GM21360 (cell line): ENCODE results near the gene GALNT14.

Source experiments
- ATAC-seq: cut with Tn5 transposase; IDR thresholded peaks from one replicate; pipeline ENCODE4 v1.9.1; 2021; ENCODE audit warnings: mild to moderate bottlenecking, moderate library complexity; ENCODE audit not compliant: unreplicated experiment

GALNT14 gene

DNA sequence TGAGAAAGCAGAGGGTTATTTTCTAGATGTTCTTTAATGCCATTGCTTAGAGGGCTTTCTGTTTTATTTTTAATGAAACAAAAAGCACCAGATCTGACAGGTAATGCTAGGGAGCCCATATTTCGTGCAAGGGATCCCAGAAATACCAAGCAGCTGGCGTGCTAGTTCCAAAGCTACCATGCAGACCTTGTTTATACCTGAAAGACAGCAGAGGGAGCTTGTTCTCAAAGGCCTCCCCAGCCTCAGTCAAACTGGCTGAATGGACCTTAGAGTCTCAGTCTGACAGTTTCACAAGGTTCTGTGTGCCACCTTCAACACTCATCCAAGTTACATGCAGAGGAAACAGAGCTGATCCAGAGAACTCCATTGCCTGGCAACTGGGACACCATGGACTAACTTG lies 48.6 kb downstream of the GALNT14 start:
- ATAC-seq: no peak

DNA sequence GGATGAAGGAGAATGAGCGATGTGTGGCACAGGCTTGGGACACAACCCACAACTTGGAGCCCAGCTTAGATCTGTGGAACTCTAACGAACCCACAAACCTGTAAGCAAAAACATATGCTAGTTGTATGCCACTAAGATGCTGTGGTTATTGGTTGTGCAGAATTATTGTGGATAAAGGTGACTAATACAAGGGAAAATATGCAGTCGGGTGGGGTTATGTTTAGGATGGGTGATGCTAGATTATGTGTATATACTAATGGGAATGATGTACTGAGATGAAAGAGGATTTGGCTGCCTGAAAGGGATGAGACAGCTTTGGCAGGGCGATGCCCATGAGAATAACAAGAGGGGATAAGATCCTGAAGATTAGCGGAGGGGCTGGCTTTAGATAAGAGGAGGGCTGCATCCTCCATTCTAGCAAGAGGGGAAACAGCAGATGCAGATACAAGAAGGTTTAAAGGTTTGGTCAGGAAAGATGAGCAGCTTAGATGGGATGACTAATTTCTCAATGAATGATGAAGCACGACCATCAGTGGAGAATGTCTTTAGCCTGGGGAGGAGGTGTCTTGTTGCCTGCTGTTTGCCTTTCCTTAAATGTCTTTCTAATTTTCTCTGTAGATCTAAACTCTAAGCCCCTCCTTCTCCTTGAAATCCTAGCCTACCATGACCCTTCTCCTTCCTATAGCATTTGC lies 49.6 kb downstream of the GALNT14 start:
- ATAC-seq: no peak

DNA sequence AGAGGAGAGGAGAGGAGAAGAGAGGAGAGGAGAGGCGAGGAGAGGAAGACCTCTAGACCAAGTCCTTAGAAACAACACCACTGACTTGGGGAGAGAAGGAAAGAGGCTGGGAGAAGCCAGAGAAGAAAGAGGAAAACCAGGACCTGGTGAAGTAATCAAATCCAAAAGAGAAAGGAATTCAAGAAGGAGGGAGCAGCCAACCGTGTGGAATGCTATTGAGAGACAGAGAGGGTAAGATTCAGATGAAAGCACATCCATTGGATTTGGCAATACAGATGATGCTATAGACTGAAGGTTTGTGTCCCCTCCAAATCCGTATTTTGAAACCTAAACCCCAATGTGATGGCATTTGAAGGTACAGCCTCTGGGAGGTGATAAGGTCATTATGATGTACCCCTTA lies 50.7 kb downstream of the GALNT14 start:
- ATAC-seq: no peak

DNA sequence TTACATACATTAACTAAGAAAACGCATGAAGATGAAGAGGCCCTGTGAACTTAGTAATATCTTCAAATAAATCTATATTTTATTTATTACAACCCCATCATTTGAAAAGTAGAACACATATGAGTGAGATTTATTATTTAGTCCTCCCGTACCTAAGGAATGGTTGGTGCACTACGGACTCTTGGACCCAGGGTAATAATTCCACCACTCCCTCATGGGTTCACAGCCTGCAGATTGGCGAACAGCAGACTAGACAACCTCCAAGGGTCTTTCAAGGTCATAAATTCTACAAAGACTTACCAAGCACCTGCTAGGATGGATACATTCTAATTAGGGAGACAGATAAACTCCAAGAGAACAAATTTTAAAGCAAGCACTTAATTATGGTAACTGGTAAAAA lies 51.6 kb downstream of the GALNT14 start:
- no peak for ATAC-seq

DNA sequence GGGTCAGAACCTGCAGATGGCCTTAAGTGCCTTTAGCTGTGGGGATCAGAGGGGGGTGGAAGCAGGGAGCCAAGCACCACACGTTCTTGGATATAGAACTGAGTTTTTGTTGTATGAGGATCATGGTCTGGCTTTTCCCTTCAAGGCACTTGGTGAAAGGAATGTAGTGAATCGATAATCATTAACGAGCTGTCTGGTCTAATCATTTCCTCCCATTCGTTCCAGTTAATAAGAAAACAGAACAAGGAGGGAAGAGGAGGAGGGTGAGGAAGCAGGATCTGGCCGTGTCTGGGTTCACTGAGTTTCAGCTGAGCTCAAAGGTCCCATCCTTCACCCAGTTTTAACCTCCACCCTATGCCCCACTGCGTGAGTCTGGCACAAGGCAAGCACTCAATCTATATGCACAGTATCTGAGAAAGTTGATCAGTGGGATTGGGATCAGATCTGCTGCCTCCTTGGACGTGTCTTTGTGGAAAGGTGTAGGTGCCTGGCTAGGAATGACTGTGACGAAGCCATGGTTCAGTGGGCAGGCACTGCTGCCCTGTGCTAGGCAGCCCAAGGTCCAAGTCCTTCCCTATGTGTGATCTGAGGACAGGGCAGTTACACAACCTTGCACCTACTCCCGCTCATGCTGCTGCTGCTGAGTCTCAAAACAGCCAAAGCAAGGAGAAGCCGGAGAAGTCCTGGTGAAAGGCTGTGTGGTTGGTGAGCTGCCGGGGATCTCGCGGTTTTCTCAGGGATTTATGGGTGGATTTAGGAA lies 54.8 kb downstream of the GALNT14 start:
- no peak for ATAC-seq

DNA sequence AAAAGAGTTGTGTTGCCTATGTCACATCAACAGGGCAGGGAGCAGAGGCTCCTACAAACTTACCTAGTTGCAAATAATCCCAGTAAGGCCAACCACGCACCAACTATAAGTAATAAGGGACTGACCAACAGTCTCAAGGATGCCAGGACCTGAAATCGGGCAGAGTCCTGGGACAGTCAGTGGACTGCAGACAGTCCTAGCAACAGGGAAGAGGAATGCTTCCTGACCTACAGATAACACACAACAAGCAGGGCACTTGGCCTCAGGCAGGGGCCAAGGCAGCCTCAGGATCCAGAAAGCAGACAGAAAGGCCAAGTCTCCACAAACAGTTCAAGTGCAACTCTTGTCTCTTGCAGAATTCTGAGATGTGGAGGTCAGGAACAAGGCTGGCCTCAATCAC lies 56.2 kb downstream of the GALNT14 start:
- ATAC-seq: no peak

DNA sequence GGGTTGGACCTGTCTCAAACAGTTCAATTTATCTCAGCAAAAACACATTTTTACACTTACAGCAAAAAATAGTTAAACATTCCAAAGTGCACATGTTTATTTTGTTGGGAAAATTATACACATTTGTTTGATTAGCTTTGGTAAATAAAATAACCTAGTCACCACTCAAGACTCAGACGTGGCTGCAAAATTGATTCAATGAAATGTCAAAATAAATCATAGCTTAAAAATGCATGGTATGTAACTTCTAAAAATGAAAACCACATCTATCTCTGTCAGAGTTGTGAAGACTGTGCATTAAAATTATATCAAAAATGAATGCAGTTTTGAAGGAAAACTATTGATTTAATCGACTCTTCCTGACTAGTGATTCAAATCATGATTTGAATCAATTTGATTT lies 56.7 kb downstream of the GALNT14 start:
- ATAC-seq: no peak

DNA sequence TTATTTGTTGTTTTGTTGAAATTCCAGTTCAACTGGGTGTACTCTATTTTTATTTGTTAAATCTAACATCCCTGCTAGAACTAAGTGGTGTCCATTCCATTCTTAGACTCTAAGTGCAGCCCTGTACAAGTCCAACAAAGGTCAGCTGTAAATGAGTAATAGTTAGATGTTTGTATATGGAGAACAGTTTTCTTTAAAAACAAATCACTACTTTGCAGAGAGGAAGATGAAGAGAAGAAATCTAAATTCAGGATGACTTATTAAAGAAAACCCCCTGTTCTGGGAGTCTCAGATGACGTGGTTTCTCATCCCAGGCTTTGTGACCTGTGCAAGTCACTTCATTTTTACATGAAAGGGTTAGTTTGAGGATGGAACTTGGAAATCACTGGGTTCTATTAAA lies 57.9 kb downstream of the GALNT14 start:
- ATAC-seq: no peak

DNA sequence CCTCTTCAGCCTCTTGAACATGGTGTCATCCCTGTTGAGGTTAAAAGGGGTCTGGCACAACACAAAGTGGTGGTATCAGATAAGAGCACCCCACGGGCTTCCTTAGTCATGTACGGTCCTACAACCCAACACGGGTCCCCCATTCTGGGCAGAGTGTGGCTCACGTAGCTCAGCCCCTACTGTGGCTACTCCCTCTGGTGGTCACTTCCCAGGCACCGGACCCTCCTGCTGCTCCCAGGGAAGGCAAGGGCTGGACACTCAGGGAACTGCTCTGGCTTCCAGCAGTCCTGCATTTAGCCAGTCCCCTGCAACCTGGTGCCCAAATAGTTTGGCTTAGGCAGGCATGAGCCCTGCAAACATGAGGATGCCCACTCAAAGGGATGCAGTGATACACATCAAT lies 58.6 kb downstream of the GALNT14 start:
- no peak for ATAC-seq

DNA sequence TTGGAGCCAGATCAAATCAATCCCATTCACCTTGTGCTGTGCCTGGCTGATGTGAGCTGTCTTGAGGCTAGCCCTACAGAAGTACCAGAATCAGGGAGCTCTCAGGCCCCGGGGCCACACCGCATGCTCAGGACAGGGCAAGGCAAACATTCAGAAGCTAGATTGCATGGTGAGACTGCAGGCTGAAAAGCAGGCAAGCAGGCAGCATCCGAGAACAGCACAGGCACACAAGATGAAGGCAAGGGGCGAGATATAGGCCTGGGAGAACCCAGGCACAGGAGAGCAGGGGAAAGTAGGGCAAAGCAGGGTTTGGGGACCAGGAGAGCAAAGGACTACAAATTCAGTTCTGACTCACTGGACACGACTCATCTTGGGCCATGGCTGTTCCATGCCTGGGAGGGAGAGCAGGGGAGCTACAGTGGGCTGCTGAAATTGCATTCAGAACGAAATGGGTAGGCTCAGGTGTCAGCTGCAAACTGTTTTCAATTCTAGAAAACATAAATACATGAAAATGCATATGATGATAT lies 59.6 kb downstream of the GALNT14 start:
- no peak for ATAC-seq

DNA sequence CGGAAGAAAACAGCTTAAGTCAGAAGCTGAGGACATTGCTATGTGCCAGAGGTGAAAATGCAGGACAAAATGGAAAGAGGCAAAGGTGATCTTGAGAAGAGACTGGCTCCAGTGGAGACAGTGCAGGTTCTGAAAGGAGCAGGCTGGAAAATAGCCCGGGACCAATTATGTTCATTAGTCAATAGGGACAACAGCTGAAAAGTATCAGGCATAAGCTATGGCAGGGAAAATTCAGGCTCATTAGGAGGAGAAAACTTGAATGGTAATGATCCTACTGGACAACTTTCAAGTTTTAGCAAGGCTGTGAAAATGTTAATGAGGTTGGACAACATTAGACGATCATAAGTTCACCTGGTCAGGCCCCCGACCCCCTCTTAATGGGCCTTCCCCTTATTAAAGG lies 60.2 kb downstream of the GALNT14 start:
- ATAC-seq: no peak

DNA sequence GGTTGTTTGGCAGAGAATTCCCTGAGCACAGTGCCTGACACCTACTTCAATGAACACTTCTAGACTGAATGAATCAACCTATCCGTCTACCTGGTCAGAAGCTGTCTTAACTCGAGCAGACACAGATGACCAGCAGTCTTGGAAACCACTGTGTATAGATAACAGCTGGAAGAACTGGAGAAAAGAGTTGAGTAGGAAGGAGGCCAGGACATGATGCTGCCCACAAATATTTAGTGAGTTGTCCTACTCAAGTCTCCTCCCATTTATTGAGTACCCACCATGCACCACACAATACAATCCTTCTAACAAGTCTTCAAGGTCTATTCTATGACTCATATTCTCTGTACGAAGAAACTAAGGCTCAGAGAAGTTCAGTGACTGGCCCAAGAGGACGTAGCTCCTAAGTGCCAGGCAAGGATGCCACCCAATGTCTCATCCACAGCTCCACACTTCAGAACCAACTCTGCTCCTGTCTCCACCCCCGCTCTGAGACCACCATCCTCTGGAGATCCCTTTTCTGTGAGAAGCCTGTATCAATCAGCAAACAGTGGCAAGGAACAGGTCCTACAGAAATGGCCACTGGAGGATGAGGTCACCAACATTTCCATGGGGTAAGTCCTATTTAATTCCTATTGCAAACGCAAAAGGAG lies 62.2 kb downstream of the GALNT14 start:
- ATAC-seq: no peak

DNA sequence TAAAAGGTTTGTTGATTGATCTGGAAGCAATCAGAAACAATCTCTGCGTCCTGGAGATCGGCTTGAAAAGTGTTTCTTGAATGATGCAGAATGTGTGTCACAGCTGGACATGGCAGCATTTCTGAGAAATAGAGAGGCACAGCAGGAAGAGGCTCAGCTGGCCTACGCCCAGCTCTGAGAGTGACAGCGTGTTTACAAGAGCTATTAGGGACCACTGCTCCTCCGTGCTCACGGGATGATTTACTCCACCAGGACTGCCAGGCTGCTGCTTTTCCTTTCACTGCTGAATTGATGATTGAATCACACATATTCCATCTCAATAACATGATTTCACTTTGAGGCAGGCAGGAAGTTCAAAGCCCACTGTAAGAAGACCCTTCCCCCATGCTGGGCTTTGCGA lies 62.8 kb downstream of the GALNT14 start:
- ATAC-seq: no peak

DNA sequence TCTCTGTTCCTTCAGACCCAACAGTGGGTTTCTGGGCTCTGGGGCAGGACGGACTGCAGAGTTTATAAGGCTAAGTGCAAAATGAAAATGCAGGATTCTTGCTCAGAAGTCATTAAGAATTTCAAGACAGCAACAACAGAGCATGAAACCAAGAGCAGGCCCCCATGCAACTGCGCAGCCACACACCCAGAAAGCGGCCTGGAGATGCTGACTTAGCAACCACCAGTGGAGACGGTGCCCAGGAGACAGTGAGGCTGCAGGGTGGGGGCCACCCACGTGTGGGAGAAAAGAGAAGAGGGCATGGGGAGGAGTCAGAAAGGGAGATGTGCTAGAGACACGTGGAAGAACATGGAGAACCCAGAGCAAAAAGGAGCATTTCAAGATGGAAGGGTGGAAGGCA lies 66.5 kb downstream of the GALNT14 start:
- no peak for ATAC-seq

DNA sequence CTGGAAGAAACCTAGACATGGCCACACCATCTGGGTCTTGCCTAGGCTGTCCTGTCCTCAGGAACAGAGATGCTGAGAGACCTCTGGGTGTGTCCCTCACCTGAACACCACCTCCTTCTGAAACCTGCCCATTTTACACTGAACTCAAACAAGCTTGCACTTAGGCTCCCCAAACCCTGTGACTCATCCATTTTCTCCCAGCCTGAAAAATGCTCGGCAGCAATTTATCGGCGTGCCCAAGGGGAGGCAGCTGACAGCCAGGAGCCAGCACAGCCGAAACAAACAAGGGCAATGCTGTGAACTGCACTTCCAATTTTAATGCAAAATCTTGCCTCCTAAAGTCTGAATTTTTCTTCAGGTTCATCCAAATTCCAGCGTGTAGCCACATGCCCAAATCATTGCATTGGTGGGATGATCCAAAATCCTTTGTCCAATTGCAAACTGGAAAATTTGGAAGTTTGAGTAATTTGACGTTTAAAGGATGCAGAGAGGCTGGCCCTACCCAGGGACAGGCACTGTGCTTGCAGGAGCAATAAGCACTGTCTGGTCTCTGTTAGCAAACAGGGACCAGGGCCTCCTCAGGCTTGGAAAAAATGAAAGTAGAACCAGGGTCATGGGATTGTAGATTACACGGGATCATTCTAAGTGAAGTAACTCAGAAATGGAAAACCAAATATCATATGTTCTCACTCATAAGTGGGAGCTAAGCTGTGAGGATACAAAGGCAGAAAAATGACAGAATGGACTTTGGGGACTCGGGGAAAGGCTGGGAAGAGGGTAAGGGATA lies 67.7 kb downstream of the GALNT14 start:
- no peak for ATAC-seq

DNA sequence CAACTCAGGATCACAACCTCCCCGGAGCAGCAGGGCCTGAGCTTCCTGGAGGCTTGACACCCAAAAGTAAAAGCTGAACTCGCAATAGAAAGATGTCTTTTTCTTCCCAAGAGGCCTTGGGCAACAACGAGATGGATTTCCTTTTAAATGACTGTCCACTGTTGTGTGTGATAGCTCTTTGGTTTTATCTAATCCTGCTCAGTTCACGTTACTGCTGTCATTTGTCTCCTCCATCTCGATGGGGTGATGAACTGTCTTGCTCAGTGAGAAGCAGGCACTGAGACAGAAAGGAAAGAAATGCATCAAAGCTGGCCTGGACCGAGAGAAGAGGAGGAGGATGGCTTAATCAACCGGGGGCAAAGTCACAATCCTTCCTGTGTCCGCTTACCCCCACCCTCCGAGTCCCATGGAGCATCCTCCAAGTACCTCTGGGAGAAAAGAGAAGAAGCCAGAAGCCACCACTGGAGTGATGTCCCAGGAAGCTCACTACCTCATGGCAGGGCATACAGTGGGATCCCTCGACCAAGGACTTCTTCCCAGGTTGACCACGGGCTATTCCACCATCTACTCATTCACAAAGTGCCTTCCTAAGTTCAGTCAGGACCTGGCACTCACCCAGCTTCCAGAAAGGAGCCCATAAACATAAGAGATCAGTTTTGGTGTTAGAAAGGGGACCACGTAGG lies 68.5 kb downstream of the GALNT14 start:
- ATAC-seq: no peak

DNA sequence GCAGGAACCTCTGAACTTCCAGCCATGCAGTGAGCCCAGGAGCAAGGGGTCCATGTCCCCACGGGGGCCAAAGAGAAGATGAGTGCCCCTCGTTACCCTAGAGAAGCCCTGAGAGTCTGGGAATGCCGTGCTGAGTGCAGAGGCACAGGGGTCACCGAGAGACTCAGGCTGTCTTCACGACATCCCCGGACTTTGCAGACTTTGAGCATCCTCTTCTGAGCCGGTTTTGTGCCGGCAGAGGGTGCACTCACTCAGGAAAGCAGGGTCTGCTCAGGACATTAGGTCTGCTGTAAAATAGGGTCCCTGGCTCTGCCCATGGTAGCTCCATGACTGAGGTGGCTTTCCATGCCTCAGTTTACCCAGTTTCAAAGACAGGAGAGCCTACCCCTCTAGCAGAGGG lies 71.0 kb downstream of the GALNT14 start:
- ATAC-seq: no peak

DNA sequence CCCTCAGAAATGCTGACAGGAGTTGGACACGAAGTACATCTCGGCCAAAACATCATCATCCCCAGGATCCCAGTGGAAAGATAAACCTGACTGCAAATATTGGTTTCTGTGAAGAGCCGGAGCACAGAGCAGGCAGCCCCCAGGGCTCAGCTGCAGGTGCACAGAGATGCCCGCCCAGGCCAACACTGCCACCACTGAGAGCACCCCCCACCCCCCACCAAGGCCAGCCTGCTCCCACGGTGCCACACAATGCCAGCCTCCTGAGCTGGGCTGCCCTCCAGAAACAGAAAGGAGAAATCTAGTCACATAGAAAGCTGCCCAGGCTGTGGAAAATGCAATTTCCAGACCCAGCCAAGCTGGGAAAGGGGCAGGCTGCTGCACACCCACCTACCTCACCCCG lies 71.7 kb downstream of the GALNT14 start:
- ATAC-seq: no peak

DNA sequence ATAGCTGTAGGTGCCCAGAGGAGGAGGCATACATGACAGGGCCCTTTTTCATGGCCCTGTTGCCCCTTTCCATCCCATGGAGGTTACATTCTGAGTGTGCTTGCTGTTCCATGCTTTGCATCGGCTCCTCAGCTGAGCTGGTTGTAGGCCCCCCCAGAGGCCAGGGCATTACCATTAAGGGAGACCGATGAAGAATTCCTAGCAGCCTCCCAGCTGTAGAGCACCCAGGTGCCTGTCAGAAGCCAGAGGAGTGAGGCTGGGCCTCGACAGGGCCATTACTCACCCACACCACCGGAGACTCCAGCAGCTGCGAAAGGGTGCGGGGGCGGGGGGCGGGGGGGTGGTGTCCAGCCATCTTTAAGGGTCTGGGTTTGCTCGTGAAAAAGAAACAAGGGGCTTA lies 72.2 kb downstream of the GALNT14 start:
- no peak for ATAC-seq

DNA sequence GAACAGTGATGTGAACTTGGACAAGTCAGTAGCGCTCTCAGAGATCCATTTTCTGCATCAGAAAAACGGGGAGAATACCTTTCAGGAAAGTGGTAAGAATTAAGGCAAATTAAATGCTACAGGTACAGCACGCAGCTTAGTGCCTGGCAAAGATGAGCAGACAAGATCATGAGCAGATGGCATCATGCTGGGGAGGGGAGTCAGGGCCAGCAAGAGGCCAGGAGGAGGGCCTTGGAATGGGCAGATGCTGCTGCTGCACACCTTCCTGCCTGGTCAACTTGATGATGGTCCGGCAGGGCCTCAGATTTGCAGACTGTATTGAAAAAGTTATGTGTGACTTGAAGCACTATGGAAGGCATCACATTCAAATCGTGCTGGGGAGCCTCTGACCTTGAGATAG lies 72.9 kb downstream of the GALNT14 start:
- no peak for ATAC-seq

DNA sequence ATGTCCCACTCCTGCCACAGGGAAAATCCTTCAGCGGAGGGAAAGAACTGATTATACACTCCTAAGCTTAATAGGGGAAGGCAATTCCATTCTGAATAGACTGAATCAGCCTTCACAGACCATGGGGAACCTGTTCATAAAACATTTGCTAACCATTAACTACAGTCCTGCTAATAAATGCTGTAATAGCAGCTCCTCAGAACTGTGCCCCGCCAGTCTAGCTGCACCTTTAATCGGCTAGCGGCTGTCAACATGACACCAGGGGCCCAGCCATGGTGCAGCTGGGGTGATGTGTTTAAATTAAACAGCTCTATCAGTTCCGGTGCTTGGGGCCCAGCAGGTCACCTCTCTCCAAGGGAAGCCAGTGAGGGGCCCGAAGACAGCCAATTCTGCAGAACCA lies 77.8 kb downstream of the GALNT14 start:
- ATAC-seq: no peak
